ENCODE results near the gene ARID1B.

Gene ARID1B

GRCh38 chr6:157246771-157247484, 469.8 kb downstream of the ARID1B start:
- no peak for DNase-seq (ENCODE audit: low read depth)

DNA sequence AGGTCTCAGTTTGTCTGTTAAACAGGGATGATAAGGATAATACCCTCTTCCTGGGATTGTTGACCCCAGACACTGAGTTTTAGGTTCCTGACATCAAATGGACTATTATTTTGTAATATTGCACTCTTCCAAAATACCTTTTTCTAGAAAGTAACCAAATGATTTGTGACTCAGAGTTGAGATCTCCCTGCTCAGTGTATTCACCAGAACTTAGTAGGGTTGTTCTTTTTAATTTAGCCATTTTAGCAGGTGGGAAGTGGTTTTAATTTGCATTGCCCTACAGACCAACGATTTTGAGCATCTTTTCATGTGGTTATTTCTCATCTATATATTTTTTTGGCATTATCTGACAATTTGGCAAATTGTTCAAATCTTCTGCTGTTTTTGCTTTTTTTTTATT, 471.1 kb downstream of the ARID1B start:
- DNase-seq (ENCODE audit: low read depth) = no peak

DNA sequence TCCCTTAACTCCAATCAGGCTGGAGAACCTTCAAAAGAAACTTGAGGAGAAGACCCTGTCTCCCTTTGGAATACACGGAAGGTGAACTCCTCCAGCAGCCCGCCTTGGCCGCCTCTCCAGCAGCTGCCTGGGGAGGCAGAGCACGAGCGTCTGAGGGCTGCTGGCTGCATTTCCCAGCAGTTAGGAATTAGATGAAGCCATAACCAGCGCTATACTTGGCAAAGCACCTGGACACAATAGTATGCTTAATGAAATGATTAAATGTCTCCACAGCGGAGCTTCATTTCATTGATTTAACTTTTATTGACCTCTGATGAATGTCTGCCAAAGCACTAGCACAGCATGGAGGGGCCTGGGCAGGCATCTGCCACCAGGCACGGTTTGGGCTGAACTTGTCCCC, 472.6 kb downstream of the ARID1B start:
- DNase-seq (ENCODE audit: low read depth) = no peak

DNA sequence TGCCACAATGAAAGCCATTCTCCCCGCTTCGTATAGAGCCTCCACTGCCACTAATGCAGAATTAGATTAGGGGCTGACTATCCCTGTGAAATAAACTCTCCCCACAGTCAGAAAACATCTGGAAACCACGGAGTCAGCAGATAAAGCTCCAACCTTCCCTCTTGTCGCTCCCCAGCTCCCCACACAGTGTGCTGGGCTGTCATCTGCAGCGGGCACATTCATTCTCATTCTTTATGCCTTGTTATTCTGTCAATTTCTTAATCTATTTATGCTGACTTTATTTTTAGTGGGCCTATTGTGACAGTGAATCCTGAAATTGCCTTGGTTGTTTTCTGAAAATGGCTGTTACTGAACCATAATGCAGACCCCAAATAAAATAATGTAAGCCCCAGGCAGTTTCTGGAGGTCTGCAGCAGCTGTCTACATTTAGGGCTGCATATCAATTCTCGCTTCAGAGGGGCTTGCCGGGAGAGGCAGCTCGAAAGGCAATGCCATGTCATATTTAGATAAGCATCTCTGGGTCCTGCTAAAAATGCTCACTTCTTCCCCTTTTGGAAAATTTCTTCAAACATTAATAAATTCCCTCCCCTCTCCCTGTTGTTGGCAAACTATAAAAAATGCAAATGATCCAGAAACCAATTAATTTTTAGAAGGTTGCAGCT, 474.5 kb downstream of the ARID1B start:
- no peak for DNase-seq (ENCODE audit: low read depth)

GRCh38 chr6:157253017-157253416, 475.8 kb downstream of the ARID1B start:
- no peak for DNase-seq (ENCODE audit: low read depth)

- no peak for DNase-seq (ENCODE audit: low read depth)
Observed at GRCh38 chr6:157253699-157254098, 476.5 kb downstream of the ARID1B start.

GRCh38 chr6:157254538-157254937, 477.4 kb downstream of the ARID1B start:
- no peak for DNase-seq (ENCODE audit: low read depth)

DNA sequence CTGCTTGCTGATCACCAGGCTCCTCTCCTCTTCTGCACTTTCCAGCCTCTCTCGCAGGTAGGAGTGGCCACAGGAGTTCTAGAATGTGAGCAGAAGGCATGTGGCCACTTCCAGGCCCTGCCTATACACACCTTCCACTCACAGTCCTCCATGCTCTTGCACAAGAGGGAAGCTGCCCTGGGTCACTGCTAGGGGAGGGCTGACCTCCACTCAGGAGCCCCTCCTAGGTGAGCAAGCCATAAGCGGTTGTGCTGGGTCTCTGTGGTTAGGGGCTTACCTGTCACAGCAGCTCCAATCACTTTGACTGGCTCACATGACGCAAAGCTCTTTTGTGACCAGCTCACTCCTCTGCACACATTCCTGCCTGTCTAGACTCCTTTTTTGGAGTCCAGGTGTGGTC, 477.9 kb downstream of the ARID1B start:
- no peak for DNase-seq (ENCODE audit: low read depth)

DNA sequence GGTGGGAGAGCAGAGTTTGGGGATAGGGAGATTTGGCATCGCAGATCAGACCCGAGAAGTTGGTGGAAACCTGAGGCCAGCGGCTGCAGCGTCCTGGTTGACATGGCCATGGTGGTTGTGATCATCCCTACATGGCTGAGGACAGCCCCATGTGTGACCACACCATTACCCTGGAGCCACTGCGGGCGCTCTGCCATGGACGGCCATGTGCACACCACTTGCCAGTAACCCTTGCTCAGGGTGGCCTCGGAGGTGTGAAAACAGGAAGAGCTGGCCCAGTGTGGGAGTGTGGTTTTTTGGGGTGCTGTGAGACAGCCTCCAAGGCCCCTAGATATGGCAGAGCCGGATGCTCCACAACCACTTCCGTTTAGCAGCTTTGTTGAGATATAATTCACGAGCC, 481.7 kb downstream of the ARID1B start:
- no peak for DNase-seq (ENCODE audit: low read depth)

- no peak for DNase-seq (ENCODE audit: low read depth)
Observed at GRCh38 chr6:157259443-157259842, 482.3 kb downstream of the ARID1B start.
